GM12872 (cell line): Measurements from ENCODE around the gene CTDSPL.

Experiments
- TF ChIP-seq, protein P1 (sequence below): IDR thresholded peaks from 3 replicates; pipeline ENCODE4 v1.5.1; 2011; ENCODE audit warnings: low read depth, mild to moderate bottlenecking, low read length, moderate library complexity; ENCODE audit not compliant: insufficient read depth

Gene CTDSPL

GRCh38 chr3:38009807-38010591 is 148.3 kb downstream of the CTDSPL start:
- TF ChIP-seq, protein P1, sequence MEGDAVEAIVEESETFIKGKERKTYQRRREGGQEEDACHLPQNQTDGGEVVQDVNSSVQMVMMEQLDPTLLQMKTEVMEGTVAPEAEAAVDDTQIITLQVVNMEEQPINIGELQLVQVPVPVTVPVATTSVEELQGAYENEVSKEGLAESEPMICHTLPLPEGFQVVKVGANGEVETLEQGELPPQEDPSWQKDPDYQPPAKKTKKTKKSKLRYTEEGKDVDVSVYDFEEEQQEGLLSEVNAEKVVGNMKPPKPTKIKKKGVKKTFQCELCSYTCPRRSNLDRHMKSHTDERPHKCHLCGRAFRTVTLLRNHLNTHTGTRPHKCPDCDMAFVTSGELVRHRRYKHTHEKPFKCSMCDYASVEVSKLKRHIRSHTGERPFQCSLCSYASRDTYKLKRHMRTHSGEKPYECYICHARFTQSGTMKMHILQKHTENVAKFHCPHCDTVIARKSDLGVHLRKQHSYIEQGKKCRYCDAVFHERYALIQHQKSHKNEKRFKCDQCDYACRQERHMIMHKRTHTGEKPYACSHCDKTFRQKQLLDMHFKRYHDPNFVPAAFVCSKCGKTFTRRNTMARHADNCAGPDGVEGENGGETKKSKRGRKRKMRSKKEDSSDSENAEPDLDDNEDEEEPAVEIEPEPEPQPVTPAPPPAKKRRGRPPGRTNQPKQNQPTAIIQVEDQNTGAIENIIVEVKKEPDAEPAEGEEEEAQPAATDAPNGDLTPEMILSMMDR, result no peak

DNA sequence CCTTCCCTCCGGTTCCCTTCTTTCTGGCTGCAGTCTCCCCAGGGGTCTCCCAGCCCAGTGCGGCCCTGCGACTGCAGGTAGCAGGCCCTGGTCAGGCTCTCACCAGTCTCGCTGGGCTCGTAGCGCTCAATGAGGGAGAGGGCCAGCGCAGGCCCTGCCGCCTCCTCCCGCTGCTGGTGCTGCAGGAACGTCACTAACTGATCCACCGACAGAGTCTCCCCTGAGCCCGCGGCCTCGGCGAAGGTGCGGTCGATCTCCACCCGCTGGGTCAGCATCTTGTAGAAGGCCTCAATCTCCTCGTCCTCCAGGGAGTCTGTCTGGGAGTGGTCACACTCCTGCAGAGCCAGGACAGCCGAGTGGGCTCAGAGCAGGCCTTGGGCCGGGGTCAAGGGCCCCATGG is 149.4 kb downstream of the CTDSPL start:
- TF ChIP-seq, protein P1, result no peak

DNA sequence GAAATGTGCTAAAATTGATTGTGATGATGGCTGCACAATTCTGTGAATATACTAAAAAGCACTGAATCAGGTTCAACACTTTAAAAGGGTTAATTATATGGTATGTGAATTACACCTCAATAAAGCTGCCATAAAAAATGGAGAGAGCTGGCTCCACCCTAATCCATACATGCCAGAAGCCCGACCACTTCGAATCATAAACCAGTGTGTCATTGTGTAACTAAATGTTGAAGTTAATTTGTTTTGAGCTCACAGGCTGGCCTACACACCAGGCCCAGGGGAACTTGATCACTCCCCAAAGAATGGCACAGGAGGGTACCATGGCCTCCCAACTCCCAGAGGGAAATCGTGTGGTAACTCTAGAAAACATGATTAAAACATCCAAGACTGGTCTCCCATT is 153.8 kb downstream of the CTDSPL start:
- TF ChIP-seq, protein P1, result no peak

DNA sequence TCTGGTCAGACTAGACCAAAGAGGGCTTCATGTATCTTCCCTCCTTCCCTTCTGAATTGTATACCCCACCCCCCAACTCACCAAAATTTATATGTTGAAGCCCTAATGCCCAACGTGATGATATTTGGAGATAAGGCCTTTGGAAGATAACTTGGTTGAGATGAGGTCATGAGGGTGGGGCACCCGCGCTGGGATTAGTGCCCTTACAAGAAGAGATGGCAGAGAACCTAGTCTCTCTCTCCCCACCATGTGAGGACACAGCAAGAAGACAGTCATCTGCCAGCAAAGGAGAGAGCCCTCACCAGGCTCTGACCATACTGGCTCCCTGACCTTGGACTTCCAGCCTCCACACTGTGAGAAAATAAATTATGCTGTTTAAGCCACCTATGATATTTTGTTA is 154.3 kb downstream of the CTDSPL start:
- TF ChIP-seq, protein P1, result no peak

- TF ChIP-seq, protein P1, result no peak
These were observed 154.7 kb downstream of the CTDSPL start for GRCh38 chr3:38016410-38016809.

DNA sequence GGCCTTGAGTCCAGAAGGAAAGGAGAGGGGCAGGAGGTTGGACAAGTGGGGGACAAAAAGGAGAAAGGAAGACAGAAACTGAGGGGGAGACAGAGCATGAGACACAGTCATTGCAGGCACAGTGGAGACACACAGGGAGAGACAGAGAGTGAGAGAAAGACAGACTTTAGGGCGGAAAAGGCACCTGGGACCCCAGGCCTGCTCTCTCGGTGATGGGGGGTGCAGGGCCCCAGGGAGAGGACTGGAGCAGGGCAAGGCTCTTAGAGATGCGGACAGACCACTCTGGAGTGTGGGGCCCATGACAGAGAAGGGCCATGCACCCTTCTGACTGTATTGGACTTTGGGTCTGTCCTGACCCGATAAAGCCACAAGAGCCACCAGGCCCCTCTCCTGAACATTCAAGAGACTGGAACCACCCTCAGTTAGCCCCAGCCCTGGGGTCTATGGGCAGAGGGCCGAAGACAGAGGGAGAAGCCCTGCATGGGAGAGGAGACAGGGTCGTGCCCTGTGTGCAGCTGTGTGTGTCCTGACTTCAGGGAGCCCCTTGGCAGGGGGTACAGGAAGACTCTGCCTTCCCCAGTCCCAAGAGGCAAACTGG is 155.3 kb downstream of the CTDSPL start:
- TF ChIP-seq, protein P1, result no peak

GRCh38 chr3:38017445-38018295 is 156.0 kb downstream of the CTDSPL start:
- TF ChIP-seq, protein P1, result no peak
